ENCODE measurements around the gene WEE2. TPM values are rescaled to one million over a fixed set of nuclear protein-coding genes. Genes with fewer than 3 reads are reported as not detected.

The WEE2 gene
- total and polyA plus RNA-seq, 9 of the 15 experiments (the other 6 are each of a cell fraction or from before 2014, with no cell fraction given) = not detected

GRCh38 chr7:141685285-141686023, 22.7 kb upstream of the WEE2 start:
- in situ Hi-C loops (cut with MboI) = no loop called here
- DNase-seq (ENCODE audit: extremely low read depth in 1 of 4, low spot score in 3 of 4) (no peak), FAIRE-seq (no peak), ATAC-seq (peak; percentile 52)
- no TSS peak for BruUV-seq (replicated peaks)
- Histone ChIP-seq H2AFZ (ENCODE audit: low read depth, low read length) (peak overlapping the region; percentile 11; the same call in 1 of the 2 replicates), H4K20me1 (replicated peaks; ENCODE audit: control insufficient read depth, insufficient read depth, low read length) (no peaks in the 10 kb centered on the region), H3K79me2 (ENCODE audit: control insufficient read depth, insufficient read depth, low read length) (no peaks in the 10 kb centered on the region), H3K4me3 (no peak overlapping the region), H3K9me3 (replicated peaks; ENCODE audit: control insufficient read depth, insufficient read depth, low read depth, low read length) (no peaks in the 10 kb centered on the region), H3K4me1 (replicated peaks in 1 of 2; ENCODE audit: control insufficient read depth in 2 of 2, insufficient read depth in 2 of 2, low read length in 2 of 2) (no peaks in the 10 kb centered on the region), H3K27me3 (ENCODE audit: control insufficient read depth in 2 of 2, insufficient read depth in 2 of 2, low read length in 2 of 2) (peaks cover 29 to 33% of the 10 kb centered on the region in 2 experiments), H3K9ac (ENCODE audit: insufficient read depth in 1 of 2, low read depth in 2 of 2, low read length in 2 of 2) (0 out of 4 replicates have a peak overlapping the region, but pooled peaks of 1 of the 2 experiments have one; percentile 14), H3K36me3 (ENCODE audit: control insufficient read depth, insufficient read depth, low read length) (no peaks in the 10 kb centered on the region), H3K4me2 (ENCODE audit: insufficient read depth, low read length) (no peak overlapping the region; the same call in 1 of the 2 replicates), H3K9me1 (ENCODE audit: control insufficient read depth, insufficient read depth, low read length) (no peaks in the 10 kb centered on the region), H3K27ac (ENCODE audit: extremely low read depth, low read depth, low read length) (no peak overlapping the region)
- TF ChIP-seq RNF2 (IDR thresholded peaks at IDR 0.05) = peak; percentile 27; the same call in 1 of the 2 replicates
- TF ChIP-seq CBX8 (IDR thresholded peaks at IDR 0.05; ENCODE audit: borderline replicate concordance, extremely low read depth, low read depth, low read length, poor library complexity, severe bottlenecking) = peak; percentile 66
- TF ChIP-seq POLR3G (IDR thresholded peaks at IDR 0.05; ENCODE audit: extremely low read depth, insufficient read length, insufficient replicate concordance) = no peak
- ChIA-PET POLR2A (interaction anchor here (0.5 to 1.1 kb wide), 3 partner anchors 14 to 53 kb away, joined by 3 to 4 read pairs (median 3); partner anchors contain the start of gene SSBP1), CTCF (ENCODE audit: low intra/inter-chr PET ratio) (no interaction called here)
- intact Hi-C loops (cut with micrococcal nuclease) = no loop called here
- 14% methylated on average over 27 of the region's 27 CpGs for WGBS (ENCODE audit: insufficient coverage, low coverage, missing lambda C conversion rate)

DNA sequence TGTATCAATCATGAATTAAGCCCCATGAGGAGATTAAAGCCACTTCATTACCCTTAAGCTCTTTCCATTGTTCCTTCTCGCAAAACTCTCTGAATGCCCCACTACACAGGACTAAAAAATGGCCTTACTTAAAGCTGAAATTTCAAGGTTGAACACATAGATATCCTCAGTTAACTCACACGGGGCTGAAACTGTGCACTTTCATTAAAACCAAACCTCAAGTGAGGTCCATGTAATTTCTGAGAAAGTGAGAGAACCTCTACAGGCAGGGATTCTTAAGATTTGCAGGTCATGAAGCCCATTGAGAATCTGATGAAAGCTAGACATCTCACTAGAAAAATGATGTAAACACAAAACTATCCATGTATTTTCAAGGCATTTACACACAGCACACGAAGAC, 22.1 kb upstream of the WEE2 start:
- no peaks in the 10 kb centered on the region for H3K79me2 ChIP-seq (ENCODE audit: control insufficient read depth, insufficient read depth, low read length)
- H3K36me3 ChIP-seq (ENCODE audit: control insufficient read depth, insufficient read depth, low read length) = no peaks in the 10 kb centered on the region
- DNase-seq (ENCODE audit: extremely low read depth in 1 of 4, low spot score in 3 of 4) (no peak), FAIRE-seq (no peak), ATAC-seq (no peak)
- ChIA-PET POLR2A (interaction anchor here (0.6 to 1.1 kb wide), 2 partner anchors 15 to 52 kb away, joined by 3 to 4 read pairs; partner anchors contain the start of gene SSBP1), CTCF (ENCODE audit: low intra/inter-chr PET ratio) (no interaction called here)
- H3K4me3 ChIP-seq = no peak overlapping the region
- H3K4me1 ChIP-seq (replicated peaks in 1 of 2; ENCODE audit: control insufficient read depth in 2 of 2, insufficient read depth in 2 of 2, low read length in 2 of 2) = no peaks in the 10 kb centered on the region
- no peaks in the 10 kb centered on the region for H3K9me1 ChIP-seq (ENCODE audit: control insufficient read depth, insufficient read depth, low read length)
- H2AFZ ChIP-seq (ENCODE audit: low read depth, low read length) = no peak overlapping the region
- H4K20me1 ChIP-seq (replicated peaks; ENCODE audit: control insufficient read depth, insufficient read depth, low read length) = no peaks in the 10 kb centered on the region
- 0% methylated on average over 3 of the region's 3 CpGs for WGBS (ENCODE audit: insufficient coverage, low coverage, missing lambda C conversion rate)
- H3K27me3 ChIP-seq (ENCODE audit: control insufficient read depth in 2 of 2, insufficient read depth in 2 of 2, low read length in 2 of 2) = peaks cover 29 to 35% of the 10 kb centered on the region in 2 experiments
- intact Hi-C loops (cut with micrococcal nuclease) = no loop called here
- H3K4me2 ChIP-seq (ENCODE audit: insufficient read depth, low read length) = no peak overlapping the region
- H3K9me3 ChIP-seq (replicated peaks; ENCODE audit: control insufficient read depth, insufficient read depth, low read depth, low read length) = no peaks in the 10 kb centered on the region
- H3K9ac ChIP-seq (ENCODE audit: insufficient read depth in 1 of 2, low read depth in 2 of 2, low read length in 2 of 2) = no peak overlapping the region
- in situ Hi-C loops (cut with MboI) = no loop called here
- H3K27ac ChIP-seq (ENCODE audit: extremely low read depth, low read depth, low read length) = no peak overlapping the region
- no TSS peak for BruUV-seq (replicated peaks)
- TF ChIP-seq SMAD1 (IDR thresholded peaks at IDR 0.05; ENCODE audit: low read depth, low read length, partially characterized antibody) = no peak
- no peak for TF ChIP-seq NR1H2 (CRISPR knock-in tag; IDR thresholded peaks at IDR 0.05)
- TF ChIP-seq YBX1 (IDR thresholded peaks at IDR 0.05) = no peak
- TF ChIP-seq CGGBP1 (CRISPR knock-in tag; IDR thresholded peaks at IDR 0.05) = no peak
- no peak for TF ChIP-seq ZNF165 (CRISPR knock-in tag; IDR thresholded peaks at IDR 0.05; ENCODE audit: borderline replicate concordance)
- TF ChIP-seq ARID2 (IDR thresholded peaks at IDR 0.05) = no peak
- no peak for TF ChIP-seq ETV1 (tag; conservative IDR thresholded peaks at IDR 0.05; ENCODE audit: low read depth)
- TF ChIP-seq IFI16 (CRISPR knock-in tag; IDR thresholded peaks at IDR 0.05) = no peak
- no peak for TF ChIP-seq LARP7 (IDR thresholded peaks at IDR 0.05)
- no peak for TF ChIP-seq MEF2A (IDR thresholded peaks at IDR 0.05; ENCODE audit: control insufficient read depth, low read depth, low read length)
- no peak for TF ChIP-seq ZNF174 (CRISPR knock-in tag; IDR thresholded peaks at IDR 0.05)

All from K562 (cell line).